ENCODE data around the gene KIF9. TPM values are rescaled to one million over a fixed set of nuclear protein-coding genes. Genes with fewer than 3 reads are reported as not detected.
"Not testable (repeated sequence)": the region's sequence is repeated elsewhere in the genome, so short reads cannot be mapped to it uniquely, and the experiment has no call there.

Gene KIF9
- total RNA-seq, 2 donors from 2014 or later = 5.3 to 13.4 TPM

GRCh38 chr3:47251689-47252088 is 30.9 kb downstream of the KIF9 start:
- Histone ChIP-seq H3K36me3 (no peaks in the 10 kb centered on the region), H3K27ac (no peak overlapping the region), H3K27me3 (no peaks in the 10 kb centered on the region), H3K9ac (ENCODE audit: low read depth in 2 of 2, low read length in 2 of 2) (no peak overlapping the region), H3K4me1 (no peaks in the 10 kb centered on the region), H3K4me3 (no peak overlapping the region), H3K9me3 (no peaks in the 10 kb centered on the region)
- TF ChIP-seq, protein P1, sequence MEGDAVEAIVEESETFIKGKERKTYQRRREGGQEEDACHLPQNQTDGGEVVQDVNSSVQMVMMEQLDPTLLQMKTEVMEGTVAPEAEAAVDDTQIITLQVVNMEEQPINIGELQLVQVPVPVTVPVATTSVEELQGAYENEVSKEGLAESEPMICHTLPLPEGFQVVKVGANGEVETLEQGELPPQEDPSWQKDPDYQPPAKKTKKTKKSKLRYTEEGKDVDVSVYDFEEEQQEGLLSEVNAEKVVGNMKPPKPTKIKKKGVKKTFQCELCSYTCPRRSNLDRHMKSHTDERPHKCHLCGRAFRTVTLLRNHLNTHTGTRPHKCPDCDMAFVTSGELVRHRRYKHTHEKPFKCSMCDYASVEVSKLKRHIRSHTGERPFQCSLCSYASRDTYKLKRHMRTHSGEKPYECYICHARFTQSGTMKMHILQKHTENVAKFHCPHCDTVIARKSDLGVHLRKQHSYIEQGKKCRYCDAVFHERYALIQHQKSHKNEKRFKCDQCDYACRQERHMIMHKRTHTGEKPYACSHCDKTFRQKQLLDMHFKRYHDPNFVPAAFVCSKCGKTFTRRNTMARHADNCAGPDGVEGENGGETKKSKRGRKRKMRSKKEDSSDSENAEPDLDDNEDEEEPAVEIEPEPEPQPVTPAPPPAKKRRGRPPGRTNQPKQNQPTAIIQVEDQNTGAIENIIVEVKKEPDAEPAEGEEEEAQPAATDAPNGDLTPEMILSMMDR (IDR thresholded peaks at IDR 0.05) = no peak
- intact Hi-C loops (cut with DNase I) = no loop called here
- DNase-seq = no peak

- H3K27ac ChIP-seq; DNase-seq; H3K9ac ChIP-seq (ENCODE audit: low read depth in 2 of 2, low read length in 2 of 2); H3K4me3 ChIP-seq; H3K9me3 ChIP-seq; intact Hi-C loops (cut with DNase I); H3K36me3 ChIP-seq; H3K27me3 ChIP-seq; H3K4me1 ChIP-seq: not testable (repeated sequence)
These were observed 31.5 kb downstream of the KIF9 start for GRCh38 chr3:47251085-47251484.

DNA sequence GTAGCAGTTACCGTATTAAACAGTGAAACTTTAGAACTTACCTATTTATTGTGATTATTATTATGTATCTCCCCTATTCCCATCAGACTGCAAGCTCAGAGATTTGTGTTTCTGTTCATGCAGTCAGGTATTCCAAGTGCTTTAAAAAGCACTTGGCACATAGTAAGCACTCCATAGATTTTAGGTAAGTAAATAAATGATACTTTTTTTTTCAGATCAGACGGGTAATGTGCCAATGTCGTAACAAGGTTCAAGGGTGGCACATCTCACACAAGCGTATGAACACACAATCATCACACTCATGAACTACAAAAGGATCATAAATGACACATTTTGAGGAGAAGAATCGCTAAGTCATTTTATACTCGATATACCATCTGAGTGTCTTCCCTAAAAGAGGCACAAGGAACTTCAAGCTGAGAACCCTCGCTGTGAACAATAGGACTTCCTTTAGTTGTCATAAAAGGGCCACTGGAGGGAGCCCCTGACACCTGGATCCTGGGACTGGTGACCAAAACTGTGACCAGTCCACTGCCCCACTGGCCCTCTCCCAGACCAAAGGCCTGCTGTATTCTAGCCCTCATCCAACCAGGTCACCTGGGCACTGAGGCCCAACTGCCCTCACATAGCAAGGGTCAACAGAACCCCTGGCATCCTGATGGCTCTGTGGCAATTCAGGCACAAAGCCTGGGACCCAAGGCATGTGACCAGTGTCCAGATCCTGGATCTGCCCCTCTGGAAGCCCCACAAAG is 32.1 kb downstream of the KIF9 start:
- Histone ChIP-seq H3K9me3 (no peaks in the 10 kb centered on the region), H3K27me3 (no peaks in the 10 kb centered on the region), H3K36me3 (no peaks in the 10 kb centered on the region), H3K9ac (ENCODE audit: low read depth in 2 of 2, low read length in 2 of 2) (no peak overlapping the region), H3K27ac (no peak overlapping the region), H3K4me1 (no peaks in the 10 kb centered on the region), H3K4me3 (no peak overlapping the region)
- DNase-seq = peak; percentile 24
- TF ChIP-seq, protein P1 (IDR thresholded peaks at IDR 0.05) = no peak
- intact Hi-C loops (cut with DNase I) = no loop called here

- H3K4me3 ChIP-seq = no peak overlapping the region
- no peak overlapping the region for H3K9ac ChIP-seq (ENCODE audit: low read depth in 2 of 2, low read length in 2 of 2)
- TF ChIP-seq, protein P1 (IDR thresholded peaks at IDR 0.05) = no peak
- no peaks in the 10 kb centered on the region for H3K27me3 ChIP-seq
- H3K4me1 ChIP-seq = no peaks in the 10 kb centered on the region
- no peaks in the 10 kb centered on the region for H3K36me3 ChIP-seq
- no peaks in the 10 kb centered on the region for H3K9me3 ChIP-seq
- no peak for DNase-seq
- H3K27ac ChIP-seq = no peak overlapping the region
- intact Hi-C loops (cut with DNase I) = no loop called here
These were observed 35.2 kb downstream of the KIF9 start for GRCh38 chr3:47247131-47248064.

- Histone ChIP-seq H3K4me3 (no peak overlapping the region), H3K9ac (ENCODE audit: low read depth in 2 of 2, low read length in 2 of 2) (no peak overlapping the region), H3K4me1 (no peaks in the 10 kb centered on the region), H3K36me3 (no peaks in the 10 kb centered on the region), H3K9me3 (no peaks in the 10 kb centered on the region), H3K27ac (no peak overlapping the region), H3K27me3 (no peaks in the 10 kb centered on the region)
- intact Hi-C loops (cut with DNase I) = no loop called here
- TF ChIP-seq, protein P1 (IDR thresholded peaks at IDR 0.05) = no peak
- DNase-seq = no peak
These were observed 37.3 kb downstream of the KIF9 start for GRCh38 chr3:47245271-47245670.

Measured in colonic mucosa (tissue), 4 donors.